Epidermal melanocyte (primary cell): Measurements from ENCODE around the gene LRP1B.

Source experiments
- DNase-seq: peaks from one replicate; pipeline ENCODE4 v3.0.0; 2011; ENCODE audit warnings: low spot score; ENCODE audit not compliant: insufficient read length

LRP1B gene

DNA sequence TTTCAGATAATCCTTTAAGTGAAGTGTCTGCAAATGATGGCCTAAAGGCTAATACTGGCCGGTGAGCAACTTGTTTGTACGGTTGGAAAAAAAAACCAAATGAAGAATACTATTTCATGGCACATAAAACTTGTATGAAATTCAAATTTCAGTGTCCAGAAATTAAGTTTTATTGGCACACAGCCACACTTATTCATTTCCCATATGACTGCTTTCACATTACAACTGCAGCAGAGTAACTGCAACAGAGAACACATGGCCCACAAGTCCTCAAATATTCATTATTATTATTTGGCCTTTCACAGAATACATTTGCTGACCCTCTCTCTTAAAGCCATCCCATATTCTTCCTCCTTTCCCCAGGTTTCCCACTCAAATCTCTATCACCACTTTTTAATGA is 1268.6 kb downstream of the LRP1B start:
- no peak for DNase-seq

DNA sequence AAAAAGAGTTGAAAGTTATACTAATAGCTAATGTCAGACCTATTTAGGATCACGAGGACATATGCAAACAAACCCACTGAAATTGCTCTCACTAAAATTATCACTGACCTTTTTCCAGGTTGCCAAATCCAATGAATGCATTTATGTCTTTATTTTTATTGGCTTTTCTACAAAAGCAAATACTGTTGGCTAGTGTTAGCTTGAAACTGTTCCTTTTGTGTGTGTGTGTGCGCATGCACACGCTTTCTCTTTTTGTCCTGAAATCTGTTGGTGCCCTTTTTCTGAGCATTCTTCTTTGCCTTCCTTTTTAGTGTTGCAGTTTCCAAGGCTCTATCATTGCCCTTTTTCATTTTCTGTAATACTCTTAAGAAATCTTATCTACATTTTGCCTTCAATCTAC is 1269.2 kb downstream of the LRP1B start:
- DNase-seq: no peak

DNA sequence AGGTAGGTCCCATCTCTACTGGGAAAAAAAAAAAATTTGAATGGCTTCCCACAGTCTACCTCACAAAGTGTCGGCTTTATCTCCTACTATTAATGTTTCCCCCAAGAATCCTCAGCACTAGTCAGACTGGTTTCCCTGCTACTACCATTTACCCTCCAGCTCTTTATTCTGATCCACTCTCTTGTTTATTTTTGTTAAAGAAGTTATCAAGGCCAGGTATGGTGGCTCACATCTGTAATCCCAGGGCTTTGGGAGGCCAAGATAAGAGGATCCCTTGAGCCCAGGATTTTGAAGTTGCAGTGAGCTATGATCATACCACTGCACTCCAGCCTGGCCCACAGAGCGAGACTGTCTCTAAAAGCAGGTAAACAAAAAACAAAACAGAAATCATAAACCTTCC is 1275.3 kb downstream of the LRP1B start:
- DNase-seq: no peak

DNA sequence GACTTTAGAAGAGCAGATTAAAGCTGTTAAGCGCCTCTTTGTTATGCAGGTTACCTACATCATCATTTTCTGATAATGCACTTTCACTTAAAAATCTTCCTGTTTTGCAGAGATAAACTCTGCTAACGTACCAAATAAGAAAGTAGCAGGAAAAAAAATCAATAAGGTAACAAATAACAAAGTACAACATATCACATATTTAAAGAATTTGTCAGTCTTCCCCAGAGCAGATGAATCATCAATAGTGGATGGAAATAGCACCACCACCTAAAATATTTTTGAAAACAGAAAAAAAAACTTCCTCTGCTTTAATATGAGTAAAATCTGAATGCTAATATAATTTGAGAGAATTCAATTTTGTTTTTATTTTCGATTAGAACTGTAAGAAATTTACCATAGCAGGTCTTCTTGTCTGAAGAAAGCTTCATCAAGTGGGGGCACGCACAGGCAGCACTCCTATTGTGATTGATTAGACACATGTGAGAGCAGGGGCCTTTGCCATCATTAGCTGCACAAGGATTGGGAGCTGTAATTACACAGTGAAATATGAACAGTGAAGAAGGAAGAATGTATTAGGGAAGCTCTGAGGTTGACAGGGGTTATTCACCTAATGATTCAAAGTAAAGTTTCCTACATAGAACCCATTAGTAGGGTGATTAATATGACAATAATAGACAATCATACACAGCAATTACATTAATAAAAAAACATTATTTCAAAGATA is 1279.4 kb downstream of the LRP1B start:
- no peak for DNase-seq

DNA sequence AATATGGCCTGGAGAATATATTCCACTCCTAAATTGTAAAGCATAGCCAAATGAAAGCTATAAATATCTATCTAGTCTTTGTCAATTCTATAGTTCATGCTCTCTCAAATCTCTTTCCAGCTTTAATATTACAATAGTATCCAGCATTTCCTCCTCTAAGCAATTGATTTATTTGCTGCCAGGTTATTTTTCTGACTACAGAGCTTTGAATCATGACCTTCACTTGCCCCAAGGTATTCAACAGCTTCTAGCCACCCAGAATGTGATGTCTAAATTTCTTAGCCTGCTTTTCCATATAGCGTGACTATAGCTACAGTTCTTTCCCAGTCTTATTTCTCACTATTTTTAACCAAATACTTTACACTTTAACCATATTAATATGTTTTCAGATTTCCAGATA is 1287.6 kb downstream of the LRP1B start:
- no peak for DNase-seq

DNA sequence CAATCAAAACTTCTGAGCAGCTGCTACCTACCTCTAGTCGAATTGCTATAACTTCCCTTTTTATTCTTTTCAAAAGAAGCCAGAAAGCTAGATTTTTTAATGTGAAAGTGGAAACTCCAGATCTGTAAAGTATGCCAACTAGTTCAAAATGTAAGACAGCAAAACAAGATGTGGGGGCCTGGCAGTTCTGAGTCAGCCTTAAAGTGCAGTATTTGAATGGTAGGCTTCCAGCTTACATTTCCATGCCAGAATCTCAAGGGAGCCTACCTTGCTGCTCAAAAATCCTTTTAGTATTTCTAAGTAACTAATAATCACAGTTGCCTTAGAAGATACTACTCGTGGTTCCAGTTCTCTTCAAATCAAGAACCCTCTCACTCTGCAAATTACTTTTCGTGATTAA is 1288.7 kb downstream of the LRP1B start:
- no peak for DNase-seq

DNA sequence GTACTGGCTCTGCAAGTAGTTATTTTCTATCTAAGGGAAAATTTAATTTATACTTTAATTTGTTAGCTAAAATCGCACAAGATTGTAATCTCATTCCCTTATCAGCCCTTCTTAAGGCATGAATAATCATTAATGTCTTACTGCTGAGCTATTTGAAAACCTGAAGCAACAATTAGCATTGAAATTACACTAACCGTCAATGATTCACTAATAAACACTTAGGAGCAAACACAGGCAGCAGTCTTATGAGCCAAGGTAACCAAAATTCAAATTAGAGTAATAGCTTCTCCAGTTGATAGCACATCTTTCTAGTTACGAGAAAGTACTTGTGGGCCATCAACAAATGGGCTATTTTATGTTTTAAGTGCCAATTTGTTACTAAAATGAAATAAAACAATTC is 1289.7 kb downstream of the LRP1B start:
- DNase-seq: no peak

DNA sequence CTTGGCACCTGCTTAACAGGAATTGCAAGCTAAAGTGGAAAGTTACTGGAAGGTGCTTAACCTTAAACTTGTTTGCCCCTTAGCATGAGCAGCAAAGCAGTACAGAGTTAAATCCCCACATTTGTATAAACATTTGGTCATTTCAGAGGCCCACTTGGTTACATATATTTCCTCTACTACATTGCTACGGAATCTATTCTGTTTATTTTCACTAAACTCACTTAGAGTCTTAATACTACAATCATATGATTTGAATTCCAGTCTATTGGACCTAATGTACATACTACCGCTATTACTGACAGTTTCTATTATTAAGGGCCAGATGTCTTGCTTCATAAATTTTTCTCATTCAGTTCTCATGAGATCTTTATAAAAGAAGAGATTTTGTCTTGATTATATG is 1294.0 kb downstream of the LRP1B start:
- DNase-seq: no peak

DNA sequence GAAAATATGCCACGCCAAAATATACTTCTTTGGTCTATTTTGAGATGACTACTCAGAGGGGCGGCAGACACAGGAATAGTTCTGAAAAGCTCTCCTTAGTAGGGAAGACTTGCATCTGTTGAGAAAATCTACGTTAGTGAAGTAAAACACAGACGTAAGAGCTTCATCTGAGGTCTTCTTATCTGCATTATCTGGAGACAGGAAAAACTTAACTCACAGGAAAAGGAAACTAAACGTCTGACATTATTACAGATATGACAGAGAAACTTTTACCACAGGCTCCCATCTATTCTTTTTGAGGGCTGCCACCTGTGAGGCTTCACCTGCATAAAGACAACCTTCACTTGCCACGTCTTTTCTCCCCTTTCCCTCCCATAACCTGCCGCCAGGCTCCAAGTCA is 1295.7 kb downstream of the LRP1B start:
- no peak for DNase-seq

DNA sequence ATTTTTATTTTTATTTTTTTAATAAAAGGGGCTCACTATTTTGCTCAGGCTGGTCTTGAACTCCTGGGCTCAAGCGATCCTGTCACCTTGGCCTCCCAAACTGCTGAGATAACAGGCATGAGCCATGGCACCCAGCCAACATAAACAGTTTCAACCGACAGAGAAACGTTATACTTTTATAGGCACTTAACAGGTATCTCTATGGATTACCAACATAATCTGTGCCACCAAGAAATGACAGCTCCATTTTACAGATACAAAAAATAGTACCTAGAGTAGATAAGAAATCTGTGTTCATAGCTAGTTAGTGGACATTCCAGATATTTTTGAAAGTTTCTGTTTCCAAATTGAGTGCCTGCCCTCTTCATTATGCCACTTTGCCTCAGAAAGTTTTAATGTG is 1316.7 kb downstream of the LRP1B start:
- no peak for DNase-seq

DNA sequence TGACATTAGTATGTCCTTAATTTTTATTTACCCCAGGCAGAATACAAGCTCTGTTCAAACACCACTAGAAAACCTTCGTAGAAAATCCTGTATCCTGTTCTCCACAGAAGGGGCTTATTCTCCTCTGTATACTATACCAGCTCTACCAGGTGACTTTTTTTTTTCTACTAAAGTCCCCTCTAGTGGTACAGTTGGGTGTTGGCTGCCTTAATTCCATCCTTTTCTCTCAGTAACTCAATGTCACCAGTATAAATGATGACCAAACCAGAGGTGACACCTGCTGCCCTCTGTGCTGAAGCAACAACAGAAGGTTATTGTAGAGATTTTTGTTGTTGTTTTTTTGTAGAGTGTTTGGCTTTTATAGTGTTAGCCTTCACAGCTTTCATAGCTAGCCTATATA is 1322.0 kb downstream of the LRP1B start:
- DNase-seq: no peak

DNA sequence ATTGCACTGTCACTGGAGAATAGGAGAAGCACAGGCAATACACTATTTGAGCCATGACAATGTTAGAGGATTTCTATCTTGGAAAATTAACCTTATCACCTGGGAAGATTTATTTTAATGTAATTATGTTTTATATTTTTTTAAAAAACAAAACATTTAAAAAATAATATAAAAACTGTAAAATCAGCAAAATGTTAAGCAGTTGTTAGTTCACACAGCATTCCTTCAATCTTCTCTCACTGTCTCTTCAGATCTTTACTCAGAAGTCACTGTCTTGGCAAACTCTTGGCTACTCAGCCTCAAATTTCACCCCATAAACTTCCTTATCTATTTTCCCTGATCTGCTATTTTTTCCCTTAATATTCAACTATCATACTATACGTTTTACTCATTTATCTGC is 1322.6 kb downstream of the LRP1B start:
- no peak for DNase-seq

DNA sequence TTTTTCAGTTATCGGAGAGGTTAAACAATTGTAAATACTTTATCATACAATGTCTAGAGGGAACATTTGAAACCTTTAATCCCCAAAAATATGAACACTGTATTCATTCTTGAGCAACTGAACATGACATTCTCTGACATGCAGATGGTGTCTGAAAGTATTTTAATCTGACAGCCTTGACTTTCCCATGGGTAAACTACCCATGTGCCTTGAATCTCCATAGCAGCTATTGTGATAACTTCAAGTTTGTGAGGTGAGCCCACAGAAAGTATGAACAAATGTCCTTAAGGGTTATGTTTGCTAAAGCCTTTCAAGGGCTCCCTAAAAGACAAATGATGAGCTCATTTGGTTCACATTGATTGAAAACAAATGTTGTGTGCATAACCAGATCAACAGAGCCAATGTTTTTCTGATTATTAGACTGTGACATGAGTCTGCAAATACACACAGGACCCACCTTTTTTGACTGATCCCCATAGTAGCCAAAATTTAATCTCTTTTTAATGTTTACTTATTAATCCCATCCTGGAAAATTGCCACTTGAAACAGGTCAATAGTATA is 1326.0 kb downstream of the LRP1B start:
- DNase-seq: no peak

DNA sequence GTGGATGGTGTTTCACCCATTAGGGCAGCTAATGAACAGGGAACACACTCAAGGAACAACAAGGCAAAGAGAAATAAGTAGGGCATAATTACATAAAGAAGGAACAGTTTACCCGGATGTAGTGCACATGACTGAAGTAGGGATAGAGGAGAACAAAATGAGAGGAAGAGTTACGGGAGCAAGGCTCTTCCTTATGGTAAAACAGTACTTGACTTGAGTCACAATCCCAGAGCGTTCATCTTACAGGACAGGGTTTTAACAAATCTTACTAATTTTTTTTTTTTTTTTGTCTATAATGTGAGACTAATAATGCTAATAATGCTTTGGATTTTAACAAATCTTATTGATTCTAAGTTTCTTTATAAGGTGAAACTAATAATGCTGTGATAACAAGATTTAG is 1329.5 kb downstream of the LRP1B start:
- DNase-seq: no peak

DNA sequence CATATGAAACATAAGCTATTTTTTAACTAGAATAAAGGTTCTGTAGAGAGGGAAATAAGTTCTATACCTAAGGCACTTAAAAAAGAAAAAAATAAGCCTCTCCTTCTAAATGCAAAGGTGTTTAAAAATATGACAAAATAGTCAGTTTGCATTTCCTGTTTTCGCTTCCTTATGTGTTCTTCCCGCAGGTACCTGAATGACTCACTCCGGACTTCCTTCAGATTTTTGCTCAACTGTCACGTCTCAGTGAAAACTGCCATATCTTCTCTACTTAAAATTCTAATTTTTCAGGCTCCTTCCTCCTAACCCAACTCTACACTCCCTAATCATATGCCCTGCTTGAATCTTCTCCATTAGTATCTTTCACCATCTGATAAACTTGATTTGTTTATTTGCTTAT is 1333.1 kb downstream of the LRP1B start:
- no peak for DNase-seq

DNA sequence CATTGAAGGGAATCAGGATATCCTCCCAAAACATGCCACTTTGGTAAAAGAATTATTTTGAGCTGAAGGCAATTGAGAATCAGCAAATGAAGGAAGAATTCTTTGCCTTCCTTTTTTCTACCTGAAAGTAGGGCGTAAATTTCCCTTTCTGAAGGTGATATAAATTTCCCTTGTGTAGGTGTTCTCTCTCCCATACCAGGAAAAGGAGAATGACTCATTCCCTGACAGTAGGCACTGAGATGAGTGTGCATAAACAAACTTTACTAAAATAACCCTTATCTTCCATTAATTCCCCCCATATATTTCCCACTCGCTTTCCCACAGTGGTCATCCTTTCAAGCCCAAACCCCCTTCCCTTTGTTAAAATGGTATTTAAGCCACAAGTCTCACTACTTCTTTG is 1339.0 kb downstream of the LRP1B start:
- DNase-seq: no peak

DNA sequence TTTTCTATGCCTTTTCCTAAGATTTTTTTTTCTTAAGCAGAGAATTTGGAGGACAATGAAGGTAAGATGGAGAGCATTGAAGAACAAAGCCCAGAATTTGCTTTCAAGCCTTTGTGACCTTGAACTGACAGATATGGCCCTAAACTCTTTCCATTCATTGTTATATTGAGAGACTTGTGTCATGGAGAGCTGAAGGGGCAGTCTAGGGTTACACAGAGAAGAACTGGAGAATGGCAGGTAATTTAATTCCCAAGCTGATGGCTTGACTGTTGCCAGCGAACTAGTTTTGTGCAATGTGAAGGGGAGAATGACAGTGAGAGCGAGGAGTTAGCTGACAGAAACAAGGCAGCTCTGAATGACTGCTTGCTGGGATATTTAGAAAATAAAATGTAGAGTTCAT is 1344.2 kb downstream of the LRP1B start:
- DNase-seq: no peak

DNA sequence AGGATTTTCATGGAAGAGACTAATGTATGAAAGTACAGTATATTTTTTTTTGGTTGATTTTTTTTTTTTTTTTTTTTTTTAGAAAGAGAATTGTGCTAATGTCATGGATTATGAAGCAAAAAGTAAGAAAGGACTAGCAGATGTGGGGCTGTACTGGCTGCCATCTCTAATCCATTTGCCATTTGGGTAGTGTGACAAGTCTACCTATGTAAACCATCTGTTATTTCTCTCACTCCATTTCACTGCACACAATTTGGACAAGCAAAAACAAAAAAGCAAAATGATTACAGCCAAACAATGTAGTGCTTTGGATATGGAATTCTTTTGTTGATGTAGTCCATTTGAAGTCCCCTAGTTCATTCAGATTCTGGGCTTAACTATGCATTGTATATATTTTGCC is 1355.4 kb downstream of the LRP1B start:
- DNase-seq: no peak

DNA sequence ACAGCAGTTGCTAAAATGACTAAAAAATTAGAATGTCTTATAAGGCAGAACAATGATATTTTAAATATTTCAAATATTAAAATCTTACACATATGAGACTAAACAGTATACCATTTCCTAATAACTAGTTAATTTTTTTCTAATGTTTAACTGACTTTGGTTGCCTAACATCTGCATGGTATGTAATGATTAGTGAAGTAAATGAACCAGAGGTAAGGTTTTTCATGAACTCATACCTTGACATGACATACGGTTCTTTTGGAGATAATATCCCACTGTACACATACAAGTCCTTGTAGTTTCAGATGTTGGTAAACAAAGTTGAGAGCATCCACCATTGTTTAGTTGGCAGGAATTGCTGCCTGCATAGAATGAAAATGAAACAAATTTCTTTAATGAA is 1360.2 kb downstream of the LRP1B start:
- no peak for DNase-seq

DNA sequence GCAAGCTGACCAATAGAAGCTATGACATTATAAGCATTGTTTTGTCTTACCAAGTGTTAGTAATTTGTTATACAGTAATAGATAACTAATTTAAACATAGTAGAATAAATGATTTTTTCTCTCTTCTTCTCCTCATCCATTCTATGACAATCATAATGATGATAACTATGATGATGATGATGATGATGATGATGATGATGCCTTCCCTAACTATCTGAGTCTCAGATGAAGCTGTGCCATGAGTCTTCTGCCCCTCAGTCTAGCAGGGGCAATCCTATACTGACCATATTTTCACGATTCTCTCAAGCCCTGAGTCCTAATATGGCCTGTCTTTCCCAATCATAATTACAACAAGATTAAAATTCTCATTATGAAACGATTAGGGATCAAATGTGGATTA is 1369.0 kb downstream of the LRP1B start:
- no peak for DNase-seq

DNA sequence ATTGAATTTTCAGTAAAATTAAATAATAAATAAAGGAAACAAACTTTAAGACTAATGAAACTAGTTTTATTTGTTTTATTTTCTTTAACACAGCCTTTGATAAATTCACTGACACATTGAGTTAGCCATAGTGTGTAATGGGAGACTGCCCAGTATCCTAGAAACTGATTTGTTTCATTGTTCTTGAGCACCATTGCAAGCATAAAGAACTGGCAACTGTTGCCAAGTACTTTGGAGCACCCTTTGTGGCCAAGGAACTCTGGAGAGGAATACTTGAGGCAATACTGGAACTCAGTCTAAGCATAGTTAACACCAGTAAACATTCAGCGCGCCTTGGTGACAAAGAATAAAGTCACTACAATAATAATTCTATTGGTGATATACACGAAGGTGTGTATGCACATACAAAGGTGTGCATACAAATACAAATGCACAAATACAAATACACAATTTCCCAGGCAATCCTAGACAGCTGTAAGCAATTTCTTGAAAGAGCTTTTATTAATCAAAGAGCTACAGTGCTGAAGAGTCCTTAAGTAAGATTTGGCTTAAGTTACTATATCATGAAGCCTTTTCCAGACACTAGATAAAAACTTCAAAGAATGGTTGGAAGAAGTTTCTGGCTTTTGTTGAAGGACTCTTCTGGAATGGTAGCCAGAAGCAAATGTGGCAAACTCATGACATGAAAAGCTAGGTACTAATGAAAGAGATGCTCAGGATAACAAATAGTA is 1371.2 kb downstream of the LRP1B start:
- no peak for DNase-seq

DNA sequence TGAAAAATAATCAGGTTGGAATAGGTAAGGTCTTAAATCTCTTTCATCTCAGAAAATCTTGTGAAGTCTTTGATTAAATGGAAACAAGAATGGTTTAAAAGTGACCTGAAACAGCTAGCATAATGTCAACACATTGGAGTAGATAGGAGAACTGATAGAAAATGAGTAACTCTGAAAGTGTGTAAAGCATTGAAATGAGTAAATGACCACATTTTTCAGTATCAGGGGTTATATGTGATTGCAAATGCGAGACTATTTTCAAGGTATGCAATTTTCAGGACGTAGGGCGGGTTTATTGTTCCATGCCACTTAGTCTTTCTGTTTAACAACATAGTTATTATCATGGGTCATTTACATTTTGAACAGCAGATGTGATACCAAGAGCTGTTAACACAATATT is 1383.2 kb downstream of the LRP1B start:
- no peak for DNase-seq

DNA sequence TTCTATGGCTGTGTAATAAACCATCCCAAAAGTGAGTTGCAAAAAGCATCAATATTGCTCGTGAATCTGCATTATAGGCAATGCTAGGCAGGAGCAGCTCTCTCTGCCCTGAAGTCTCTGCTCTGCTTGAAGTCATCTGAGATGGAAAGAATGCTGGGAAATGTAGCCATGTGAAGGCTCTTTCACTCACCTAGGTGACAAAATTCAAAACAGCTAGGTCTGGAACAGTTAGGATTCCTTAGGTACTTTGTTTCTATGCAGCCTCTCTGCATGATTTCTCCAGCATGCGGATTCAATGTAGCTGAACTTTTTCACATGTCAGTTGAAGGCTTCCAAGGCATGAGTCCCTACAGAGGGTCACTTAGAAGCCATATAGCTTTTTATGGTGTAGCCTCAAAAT is 1383.7 kb downstream of the LRP1B start:
- DNase-seq: no peak
